Ammon's horn (tissue), 1 donor: ENCODE data around the gene EML2.
A peak's percentile ranks its signal among the peaks of the same experiment; 100 is the strongest.
"Not testable (repeated sequence)": the region's sequence is repeated elsewhere in the genome, so short reads cannot be mapped to it uniquely, and the experiment has no call there.

Experiments used
- DNase-seq: peaks from one replicate; pipeline ENCODE4 v3.0.0-alpha.2; 2016; ENCODE audit warnings: low spot score

The EML2 gene, protein sequence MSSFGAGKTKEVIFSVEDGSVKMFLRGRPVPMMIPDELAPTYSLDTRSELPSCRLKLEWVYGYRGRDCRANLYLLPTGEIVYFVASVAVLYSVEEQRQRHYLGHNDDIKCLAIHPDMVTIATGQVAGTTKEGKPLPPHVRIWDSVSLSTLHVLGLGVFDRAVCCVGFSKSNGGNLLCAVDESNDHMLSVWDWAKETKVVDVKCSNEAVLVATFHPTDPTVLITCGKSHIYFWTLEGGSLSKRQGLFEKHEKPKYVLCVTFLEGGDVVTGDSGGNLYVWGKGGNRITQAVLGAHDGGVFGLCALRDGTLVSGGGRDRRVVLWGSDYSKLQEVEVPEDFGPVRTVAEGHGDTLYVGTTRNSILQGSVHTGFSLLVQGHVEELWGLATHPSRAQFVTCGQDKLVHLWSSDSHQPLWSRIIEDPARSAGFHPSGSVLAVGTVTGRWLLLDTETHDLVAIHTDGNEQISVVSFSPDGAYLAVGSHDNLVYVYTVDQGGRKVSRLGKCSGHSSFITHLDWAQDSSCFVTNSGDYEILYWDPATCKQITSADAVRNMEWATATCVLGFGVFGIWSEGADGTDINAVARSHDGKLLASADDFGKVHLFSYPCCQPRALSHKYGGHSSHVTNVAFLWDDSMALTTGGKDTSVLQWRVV

DNA sequence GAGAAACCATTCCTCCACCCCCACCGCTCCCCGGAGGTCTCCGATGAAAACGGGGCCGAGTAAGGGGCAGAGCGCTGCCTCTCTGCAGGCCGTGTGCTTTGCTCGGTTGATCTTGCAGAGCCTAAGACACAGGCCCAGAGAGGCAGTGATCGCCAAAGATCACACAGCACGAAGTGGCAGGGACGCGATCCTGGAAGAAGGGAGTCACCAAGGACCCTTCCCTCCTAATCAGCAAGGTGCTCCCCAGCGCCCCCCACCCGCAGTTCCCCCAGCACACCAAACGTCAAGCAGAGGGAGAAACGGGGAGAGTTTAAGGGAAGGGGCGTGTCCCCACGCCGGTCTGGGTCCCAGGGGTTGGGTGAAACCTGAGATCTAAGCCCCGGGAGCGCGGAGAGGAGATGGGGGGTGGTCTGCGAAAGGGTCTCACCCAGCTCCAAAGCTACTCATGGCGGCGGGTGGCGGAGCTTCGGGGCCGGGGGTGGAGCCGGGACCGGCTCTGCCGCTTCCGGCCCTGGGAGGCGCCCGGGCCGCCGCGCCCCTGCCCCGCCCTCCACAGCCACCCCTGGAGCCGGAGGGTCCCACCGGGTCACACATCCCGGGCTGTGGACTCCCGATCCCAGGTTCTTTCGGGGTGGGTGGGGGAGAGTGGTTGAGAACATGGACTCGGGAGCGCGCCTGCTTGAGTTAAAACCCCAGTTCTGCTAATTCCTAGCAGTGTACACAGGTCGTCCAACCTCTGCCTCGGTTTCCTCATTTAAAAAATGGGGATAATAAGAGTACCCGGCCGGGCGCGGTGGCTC lies at the start of gene EML2:
Gene EML2 (minus strand): TSS at position 468 of the 800 bp plus-strand sequence. CDS start 21 bp downstream, at position 447.
- no peak for DNase-seq

DNA sequence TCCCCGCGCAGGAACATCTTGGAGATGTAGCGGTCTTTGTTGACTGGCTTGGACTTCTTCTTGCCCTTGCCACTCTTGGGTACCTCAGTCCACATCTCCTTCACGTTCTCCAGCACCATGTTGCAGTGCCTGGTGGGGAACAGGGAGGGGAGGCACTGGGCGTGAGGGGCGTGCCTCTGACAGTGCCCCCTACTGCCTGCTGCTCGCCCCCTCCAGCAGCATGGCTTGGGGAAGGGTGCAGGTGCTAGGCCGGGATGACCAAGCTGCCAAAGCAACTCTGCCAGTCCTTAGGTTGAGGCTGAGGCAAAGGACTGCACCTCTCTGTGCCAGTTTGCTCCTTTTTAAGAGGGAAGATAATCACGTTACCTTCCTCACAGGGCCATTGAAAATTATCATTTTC lies 48.4 kb upstream of the EML2 start:
- no peak for DNase-seq

DNA sequence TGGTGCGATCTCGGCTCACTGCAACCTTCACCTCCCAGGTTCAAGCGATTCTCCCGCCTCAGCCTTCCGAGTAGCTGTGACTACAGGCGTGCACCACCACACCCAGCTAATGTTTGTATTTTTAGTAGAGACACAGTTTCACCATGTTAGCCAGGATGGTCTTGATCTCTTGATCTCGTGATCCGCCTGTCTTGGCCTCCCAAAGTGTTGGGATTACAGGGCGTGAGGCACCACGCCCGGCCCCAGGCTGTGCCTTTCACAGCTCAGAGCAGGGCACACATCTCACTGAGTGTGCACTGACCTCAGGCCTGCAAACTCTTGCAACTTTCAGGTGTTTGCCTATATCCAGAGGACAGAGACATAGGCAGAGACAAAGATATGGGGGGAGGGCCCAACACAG lies 45.8 kb upstream of the EML2 start:
- not testable (repeated sequence) for DNase-seq

DNA sequence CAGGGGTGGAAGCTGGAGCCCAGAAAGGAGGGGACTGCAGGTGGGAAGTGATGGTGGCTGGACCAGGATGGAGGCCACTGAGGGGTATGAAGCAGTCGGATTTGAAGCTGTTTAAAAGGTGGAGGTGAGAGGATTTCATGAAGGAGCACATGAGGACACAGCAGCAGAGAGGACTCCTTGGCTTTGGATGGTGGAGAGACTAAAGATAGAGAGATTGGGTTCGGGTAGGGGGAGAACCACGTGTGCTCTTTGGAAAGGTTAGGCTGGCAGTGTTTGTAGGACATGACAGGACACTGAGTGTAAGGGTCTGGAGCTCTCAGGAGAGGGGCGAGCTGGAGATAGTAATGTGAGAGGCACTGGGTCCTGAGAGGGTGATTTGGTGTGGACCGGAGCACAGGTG lies 43.7 kb upstream of the EML2 start:
- no peak for DNase-seq

DNA sequence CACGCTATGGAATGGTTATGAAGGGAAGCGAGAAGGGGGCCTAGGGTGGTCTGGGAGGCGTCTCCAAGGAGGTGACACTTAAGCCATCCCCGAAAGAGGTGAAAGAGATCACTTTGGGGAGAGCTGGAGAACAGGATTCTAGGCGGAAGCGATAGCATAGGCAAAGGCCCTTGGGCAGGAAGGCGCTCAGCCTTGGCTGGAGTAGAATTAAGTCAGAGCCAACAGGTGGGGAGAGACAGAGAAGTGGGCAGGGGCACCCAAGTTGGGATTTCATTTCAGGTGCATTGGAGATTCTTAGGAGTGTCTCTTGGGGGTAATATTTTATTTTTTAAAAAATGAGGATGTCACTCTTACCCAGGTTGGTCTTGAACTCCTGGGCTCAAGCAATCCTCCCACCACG lies 42.9 kb upstream of the EML2 start:
- DNase-seq = no peak

DNA sequence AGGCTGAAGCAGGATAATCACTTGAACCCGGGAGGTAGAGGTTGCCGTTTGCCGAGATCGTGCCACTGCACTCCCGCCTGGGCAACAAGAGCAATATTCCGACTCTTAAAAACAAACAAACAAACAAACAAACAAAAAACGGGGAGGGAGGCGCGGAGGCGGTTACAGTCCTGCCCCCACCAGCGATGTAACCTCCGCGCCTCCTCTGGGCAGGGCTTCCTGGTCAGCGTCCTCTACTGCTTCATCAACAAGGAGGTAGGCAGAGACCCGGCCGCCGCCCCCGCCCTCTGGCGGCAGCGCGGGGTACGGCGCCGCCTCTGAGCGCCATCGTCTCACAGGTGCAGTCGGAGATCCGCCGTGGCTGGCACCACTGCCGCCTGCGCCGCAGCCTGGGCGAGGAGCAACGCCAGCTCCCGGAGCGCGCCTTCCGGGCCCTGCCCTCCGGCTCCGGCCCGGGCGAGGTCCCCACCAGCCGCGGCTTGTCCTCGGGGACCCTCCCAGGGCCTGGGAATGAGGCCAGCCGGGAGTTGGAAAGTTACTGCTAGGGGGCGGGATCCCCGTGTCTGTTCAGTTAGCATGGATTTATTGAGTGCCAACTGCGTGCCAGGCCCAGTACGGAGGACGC lies 42.3 kb upstream of the EML2 start:
- DNase-seq = peak; percentile 88

DNA sequence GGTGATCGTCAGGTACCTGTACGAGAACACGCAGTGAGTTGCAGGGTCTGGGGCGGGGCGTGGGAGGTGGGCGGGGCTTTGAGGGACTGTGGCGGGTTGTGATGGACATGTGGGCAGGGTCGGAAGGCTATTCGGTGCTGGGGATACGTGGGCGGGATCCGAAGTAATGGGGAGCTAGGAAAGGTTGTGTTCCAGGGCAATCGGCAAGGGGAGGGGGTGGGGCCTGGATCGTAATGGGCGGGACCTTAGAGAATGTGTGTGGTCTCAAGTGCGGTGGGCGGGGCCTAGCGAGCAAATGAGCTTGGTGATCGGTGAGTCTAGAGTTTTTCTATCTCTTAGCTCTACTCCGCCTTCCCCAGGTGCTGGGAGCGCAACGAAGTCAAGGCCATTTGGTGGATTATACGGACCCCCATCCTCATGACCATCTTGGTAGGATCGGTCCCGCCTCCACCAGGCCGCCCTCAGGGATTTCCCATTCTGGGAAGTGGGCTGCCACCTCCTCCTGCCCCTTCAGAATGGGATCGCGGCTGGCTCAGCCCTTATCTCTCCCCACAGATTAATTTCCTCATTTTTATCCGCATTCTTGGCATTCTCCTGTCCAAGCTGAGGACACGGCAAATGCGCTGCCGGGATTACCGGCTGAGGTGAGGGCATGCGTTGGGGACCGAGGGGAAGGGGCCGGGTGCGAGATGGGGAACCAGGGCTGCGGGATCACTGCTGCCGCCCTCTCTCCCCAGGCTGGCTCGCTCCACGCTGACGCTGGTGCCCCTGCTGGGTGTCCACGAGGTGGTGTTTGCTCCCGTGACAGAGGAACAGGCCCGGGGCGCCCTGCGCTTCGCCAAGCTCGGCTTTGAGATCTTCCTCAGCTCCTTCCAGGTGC lies 38.4 kb upstream of the EML2 start:
- DNase-seq = peak; percentile 82

DNA sequence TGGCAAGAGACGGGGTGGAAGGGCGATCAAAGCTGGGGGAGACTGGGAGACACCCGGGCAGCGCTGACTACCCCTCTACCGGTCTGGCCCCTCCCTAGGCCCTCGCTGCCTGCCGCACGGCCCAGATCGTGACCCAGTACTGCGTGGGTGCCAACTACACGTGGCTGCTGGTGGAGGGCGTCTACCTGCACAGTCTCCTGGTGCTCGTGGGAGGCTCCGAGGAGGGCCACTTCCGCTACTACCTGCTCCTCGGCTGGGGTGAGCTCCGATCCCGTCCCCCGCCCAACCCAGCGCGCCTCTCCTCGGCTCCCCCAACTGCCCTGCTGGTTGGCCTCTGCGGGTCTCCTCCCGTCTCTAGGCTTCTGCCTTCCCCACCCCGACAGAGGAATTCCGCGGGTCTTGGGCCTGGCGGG lies 37.7 kb upstream of the EML2 start:
- no peak for DNase-seq

DNA sequence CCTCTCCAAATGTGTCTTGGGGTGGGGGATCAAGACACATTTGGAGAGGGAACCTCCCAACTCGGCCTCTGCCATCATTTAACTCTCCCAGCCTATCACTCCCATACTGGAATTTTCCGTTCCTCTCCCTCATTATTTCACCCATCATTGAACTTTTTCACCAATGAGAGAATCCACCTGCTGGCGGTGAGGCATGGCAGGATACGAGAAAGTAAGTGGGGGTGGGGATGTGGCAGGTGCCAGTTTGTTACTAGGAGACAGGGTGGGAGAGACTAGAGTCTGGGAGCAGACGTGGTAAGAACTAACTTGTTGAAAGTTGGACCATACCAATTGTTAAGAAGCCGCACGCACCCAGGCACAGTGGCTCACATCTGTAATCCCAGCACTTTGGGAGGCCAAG lies 35.7 kb upstream of the EML2 start:
- DNase-seq = no peak

DNA sequence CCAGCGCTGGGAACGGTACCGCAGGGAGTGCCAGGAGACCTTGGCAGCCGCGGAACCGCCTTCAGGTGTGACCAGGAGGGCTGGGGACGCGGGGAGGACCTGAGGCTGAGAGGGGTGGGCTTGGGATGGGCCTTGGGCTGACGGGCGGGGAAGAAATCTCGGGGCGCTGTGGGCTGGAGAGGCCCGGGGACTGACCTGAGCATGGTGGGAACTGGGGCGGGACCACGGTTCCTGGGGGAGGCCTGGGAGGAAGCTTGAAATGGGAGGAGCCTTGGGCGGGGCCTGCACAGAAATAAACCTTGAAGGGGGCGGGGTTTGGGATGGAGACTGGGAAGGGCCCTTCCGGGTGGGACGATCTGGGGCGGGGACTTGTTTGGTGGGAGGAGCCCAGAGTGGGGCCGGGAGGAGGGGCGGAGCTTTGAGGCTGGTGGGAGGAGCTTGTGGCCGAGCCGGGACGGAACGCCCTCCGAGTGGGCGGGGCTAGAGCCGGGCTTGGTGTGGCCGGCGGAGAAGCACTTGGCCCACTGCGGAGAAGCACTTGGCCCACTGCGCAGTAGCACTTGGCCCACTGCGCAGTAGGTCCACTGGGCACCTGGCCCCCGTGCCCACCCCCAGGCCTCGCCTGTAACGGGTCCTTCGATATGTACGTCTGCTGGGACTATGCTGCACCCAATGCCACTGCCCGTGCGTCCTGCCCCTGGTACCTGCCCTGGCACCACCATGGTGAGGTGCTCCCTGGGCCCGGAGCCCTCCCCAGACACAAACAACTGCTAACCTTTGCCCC lies 31.7 kb upstream of the EML2 start:
- peak; percentile 77 for DNase-seq

DNA sequence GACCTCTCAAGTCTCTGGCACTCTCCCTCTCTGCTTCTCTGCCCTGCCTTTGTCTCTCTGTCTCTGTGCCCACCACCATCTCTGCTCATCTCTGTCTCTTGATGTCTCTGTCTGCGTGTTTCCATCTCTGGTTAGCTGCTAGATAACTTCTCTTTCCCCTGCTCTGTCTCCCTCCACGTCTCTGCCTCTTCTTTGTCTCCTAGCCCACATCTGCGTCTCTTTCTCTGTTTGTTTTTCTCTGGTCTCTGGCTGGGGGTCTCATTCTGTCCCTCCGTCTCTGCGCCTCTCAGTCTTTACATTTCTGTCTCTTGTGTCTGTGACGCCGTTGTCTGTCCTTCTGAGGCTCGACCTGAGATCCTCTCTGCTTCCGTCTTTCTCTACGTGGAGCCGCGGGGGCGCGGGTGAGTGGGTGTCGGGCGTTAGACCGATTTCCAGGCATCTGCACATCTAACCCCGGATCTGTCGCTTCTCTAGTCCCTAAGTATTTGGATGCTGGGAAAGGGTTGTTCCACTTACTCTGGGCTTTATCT lies 29.2 kb upstream of the EML2 start:
- no peak for DNase-seq

DNA sequence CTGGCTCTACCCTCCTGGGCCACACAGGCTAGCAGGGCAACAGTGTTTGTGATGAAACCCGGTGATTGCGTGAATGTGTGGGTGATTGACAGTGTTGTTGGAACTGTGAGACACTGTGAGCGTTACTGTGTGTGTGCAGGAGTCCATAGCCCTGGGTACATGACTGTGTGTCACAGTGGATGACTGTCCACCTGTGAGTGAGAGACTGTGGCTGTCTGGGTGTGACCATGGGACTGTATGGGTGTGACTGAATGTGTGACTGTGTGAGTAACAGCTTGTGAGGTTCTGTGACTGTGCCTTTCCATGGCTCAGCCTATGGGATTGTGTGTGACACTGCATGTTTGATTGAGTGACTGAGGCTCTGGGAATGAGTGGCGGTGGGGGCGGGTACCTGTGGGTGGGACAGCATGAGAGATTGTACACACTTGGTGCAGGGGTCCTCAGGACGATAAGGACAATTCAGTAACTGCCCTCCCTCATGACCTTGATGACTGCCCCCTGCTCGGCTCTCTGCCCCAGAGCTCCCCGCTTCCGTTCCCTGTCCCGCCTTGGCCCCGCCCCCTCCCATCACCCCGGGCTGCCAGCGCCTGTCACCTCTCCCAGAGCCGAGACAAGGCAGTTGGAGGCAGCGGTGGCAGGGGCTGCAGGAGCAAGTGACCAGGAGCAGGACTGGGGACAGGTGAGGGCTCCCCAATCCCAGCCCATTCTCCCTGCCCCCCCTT lies 28.6 kb upstream of the EML2 start, which contains the start of gene GIPR:
Gene GIPR (plus strand): TSS at position 602 of the 722 bp plus-strand sequence. CDS start 1,300 bp downstream, outside the sequence.
- DNase-seq = no peak

DNA sequence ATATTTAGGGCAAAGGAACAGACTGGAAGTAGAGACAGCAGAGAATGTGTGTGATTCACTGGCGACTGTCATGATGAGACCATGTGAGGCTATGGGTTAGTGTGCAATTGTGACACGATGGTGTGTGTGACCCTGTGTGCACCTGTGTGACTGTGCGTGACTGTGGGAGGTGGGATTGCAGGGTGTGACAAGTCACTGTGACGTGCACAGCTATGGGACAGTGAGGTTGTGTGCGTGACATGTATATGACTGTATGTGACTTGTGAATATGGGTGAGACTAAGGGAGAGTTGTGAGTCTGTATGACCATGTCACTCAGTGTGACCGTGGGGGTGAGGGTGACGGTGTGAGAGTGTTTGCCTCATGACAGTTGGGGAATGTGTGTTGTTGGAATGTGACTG lies 25.4 kb upstream of the EML2 start:
- no peak for DNase-seq

DNA sequence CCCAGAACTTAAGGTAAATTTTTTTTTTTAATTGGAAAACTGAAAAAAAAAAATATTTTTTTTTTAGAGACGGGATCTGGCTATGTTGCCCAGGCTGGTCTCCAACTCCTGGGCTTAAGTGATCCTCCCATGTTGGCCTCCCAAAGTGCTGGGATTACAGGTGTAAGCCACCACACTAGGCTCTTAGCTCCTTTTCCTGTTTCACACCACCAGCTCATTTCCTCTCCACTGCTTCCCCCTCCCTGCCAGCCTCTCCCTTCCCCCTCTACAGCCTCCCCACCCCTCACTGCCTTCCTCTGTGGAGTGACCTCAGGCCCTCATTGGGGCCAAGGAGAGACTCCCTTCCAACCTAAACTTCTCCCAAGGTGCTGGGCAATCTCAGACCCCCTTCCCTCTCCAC lies 24.6 kb upstream of the EML2 start:
- DNase-seq = no peak

DNA sequence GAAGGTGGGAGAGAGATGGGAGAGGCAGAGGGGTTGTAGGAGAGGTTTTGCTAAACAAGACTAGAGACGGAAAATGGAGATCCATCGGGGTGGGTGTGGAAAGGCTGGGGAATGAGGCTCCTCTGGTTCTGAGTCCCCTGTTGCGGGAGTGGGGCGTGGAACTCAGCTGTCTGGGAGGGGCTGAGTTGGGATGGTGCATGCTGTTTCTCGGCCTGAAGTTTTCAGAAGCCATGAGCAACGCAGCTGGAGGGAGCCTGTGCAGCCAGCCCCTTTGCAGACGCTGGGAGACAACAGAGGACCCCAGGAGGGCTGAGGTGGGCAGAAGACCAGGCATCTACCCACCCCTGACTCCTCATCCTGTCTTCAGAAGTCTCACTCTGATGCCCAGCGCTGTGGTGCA lies 21.4 kb upstream of the EML2 start:
- no peak for DNase-seq

DNA sequence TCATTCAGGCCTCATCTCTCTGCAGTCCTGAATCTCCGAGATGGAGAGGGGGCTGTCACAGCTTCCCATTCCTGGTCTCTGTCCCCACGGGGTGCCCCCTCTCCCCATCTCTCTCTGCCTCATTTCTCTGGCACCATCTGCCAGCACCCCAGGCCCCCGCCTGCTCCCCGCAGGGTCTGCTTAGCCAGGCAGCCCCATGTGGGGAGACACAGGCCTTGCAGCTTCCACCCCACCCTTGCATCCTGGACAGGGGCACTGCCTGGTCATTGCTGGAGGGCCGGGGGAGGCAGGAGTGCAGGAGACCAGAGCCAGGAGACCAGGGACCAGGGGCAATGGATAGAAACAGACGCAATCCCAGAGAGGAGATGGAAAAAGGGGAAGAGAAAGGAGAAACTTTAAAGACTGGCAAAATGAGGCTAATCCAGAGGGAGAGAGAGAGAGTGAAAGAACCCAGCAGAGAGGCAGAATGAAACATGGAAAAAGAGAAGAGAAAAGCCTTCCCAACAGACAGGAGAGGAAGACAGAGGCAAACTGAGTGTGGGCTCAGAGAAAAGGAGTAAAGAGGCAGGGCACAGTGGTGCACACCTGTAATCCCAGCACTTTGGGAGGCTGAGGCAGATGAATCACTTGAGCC lies 20.0 kb upstream of the EML2 start:
- DNase-seq = no peak

DNA sequence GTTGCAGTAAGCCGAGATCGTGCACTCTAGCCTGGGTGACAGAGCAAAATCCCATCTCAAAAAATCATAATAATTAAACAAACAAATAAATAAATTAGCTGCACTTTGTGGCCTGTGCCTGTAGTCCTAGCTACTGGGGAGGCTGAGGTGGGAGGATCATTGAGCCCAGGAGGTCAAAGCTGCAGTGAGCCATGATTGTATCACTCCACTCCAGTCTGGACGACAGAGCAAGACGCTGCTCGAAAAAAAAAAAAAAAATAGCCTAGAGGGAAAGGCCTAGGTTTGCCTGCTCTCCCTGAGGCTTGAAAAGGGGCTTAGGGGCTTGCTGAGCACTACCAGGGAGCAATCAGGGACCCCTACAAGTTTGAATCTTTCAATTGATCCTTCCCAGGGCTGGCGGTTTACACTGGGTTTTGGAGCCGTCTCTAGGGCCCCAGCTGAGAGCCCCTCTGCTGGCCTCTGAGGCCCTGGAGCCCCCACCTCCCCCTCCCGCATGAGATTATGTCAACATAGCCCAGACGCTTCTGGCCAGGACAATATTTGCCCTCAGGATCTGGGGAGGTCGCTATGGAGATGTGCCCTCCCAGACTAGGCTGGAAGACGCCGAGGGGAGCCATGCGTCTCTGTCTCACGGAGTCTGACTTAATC lies 18.4 kb upstream of the EML2 start:
- no peak for DNase-seq

DNA sequence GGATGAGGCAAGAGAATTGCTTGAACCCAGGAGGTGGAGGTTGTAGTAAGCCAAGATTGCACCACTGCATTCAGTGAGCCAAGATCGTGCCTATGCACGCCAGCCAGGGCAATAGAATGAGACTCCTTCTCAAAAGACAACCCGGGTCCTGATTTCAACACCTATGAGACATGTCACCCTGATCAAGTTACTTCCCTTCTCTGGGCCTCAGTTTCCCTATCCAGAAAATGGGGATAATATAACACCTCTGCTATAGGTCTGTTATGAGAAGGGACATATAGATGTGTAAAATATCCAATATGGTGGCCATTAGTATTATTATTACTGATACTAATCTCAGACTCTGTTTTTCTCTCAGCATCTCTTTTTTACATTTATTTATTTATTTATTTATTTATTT lies 15.9 kb upstream of the EML2 start:
- DNase-seq = no peak
